Subcutaneous adipose tissue (tissue), 4 donors: ENCODE data around the gene CNN3. TPM values are rescaled to one million over a fixed set of nuclear protein-coding genes. Genes with fewer than 3 reads are reported as not detected.

Source experiments
- total RNA-seq, 4 donors: library from RNA; depleted of rRNA; stranded (reverse); fragments of >200 nt; gene quantifications; one replicate each; pipeline ENCODE4 v1.1.0, GENCODE V29; 2016
- TF ChIP-seq, protein P1 (sequence below): fragments of 450-650 bp; IDR thresholded peaks from one replicate; pipeline ENCODE4 v1.5.1; 2016; ENCODE audit warnings: low read depth, mild to moderate bottlenecking, control low read depth, antibody characterized with exemption, moderate library complexity

The CNN3 gene
- total RNA-seq, 4 donors from 2014 or later = 99.6 to 172 (median 151) TPM

GRCh38 chr1:94908190-94908589 lies 18.7 kb downstream of the CNN3 start:
- TF ChIP-seq, protein P1, sequence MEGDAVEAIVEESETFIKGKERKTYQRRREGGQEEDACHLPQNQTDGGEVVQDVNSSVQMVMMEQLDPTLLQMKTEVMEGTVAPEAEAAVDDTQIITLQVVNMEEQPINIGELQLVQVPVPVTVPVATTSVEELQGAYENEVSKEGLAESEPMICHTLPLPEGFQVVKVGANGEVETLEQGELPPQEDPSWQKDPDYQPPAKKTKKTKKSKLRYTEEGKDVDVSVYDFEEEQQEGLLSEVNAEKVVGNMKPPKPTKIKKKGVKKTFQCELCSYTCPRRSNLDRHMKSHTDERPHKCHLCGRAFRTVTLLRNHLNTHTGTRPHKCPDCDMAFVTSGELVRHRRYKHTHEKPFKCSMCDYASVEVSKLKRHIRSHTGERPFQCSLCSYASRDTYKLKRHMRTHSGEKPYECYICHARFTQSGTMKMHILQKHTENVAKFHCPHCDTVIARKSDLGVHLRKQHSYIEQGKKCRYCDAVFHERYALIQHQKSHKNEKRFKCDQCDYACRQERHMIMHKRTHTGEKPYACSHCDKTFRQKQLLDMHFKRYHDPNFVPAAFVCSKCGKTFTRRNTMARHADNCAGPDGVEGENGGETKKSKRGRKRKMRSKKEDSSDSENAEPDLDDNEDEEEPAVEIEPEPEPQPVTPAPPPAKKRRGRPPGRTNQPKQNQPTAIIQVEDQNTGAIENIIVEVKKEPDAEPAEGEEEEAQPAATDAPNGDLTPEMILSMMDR = no peak

- TF ChIP-seq, protein P1 = no peak
Measured at GRCh38 chr1:94907136-94907535, 19.8 kb downstream of the CNN3 start.

- TF ChIP-seq, protein P1 = no peak
Measured at GRCh38 chr1:94906382-94906781, 20.5 kb downstream of the CNN3 start.

DNA sequence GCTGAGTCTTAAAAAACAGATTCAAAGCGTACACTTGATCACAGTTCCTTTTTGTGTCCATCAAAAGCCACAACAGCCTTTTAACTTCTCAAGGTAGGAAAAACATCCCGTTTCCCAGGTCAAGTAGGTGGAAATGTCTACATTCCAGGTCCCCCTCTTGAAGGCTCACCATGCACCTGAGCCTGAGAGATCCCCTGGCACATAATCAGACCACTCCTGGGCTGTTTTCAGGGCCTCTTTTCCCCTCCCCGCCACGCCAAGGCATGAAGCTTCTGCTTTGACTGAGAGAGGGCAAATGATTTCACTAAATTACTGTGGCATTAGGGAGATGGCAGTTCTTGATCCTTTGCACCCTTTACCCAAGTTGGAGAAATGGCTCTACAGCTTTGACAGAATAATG lies 21.7 kb downstream of the CNN3 start:
- TF ChIP-seq, protein P1 = no peak

DNA sequence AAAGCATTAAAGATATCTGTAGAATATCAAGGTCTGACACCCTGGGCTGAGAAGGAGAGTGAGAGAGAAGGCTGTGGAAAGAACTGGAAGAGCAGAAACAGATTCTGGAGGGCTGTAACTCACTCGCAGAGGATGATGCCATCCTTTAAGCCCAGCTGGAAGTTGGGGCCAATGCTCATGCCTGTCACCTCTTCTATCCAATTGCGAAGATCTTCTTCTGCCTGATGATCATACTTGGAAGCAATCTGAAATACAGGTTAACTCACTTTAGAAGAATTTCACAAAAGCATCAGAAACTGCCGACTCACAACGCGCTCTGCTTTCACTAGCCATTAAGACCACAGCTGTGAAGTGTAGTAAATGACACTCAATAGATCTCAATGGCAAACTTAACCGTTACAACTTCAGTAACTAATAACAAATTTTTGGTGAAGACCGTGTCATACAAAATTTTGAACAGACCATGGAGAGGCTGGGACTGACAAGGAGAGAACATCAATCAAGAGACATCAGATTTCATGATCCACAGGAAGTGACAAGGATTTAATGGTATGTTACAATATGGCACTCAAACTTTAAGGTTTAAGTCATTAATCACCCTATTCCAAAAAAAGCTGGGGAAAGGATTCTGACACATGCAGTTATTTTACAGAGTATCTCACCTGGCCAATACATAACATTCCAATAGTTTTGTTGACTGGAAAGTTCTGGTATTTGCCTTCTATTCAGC lies 23.5 kb downstream of the CNN3 start:
- TF ChIP-seq, protein P1 = no peak

DNA sequence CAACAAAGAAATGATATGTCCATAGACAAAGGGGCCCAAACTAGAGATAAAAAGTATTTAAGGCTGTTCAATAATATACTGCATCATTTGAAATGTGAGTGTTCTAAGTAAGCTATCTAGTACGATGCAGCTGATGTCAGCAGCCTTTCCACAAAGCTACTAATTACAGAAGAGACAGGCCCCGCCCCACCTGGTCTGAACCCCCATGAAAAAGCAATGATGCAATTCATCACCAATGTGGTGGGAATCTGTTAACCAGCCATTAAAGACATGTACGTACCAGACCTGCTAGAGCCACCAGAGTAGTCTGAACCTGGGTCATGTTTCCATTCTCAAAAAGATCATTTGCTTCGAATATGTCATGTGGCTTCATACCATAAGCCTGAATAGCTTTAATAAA lies 25.1 kb downstream of the CNN3 start:
- TF ChIP-seq, protein P1 = no peak

- TF ChIP-seq, protein P1 = no peak
Measured at GRCh38 chr1:94899756-94900155, 27.2 kb downstream of the CNN3 start.
